ENCODE measurements around the gene MLC1.

GRCh38 chr22:50121202-50121740 lies 36.0 kb upstream of the MLC1 start:
- TF ChIP-seq CTCF (conservative IDR thresholded peaks at IDR 0.05; ENCODE audit: low read length): no peak
- TF ChIP-seq EZH2phosphoT487 (IDR thresholded peaks at IDR 0.05; ENCODE audit: borderline replicate concordance): no peak
